GM12892 (cell line): ENCODE results near the gene SLC35F2.

Experiments used
- POLR2A ChIP-seq: IDR thresholded peaks from 2 replicates; pipeline ENCODE4 v1.6.1; 2011; ENCODE audit warnings: low read depth, low read length, control low read depth
- POLR2AphosphoS5 ChIP-seq: IDR thresholded peaks from 2 replicates; pipeline ENCODE4 v1.6.1; 2011; ENCODE audit warnings: low read depth, low read length, control low read depth

GRCh38 chr11:107783121-107783520, 75.5 kb downstream of the SLC35F2 start:
- TF ChIP-seq POLR2A (no peak), POLR2AphosphoS5 (no peak)
